Heart right ventricle (tissue), 16 donors: Measurements from ENCODE around the gene ALLC. TPM values are rescaled to one million over a fixed set of nuclear protein-coding genes. Genes with fewer than 3 reads are reported as not detected.
A peak's percentile ranks its signal among the peaks of the same experiment; 100 is the strongest.
"Not testable (repeated sequence)": the region's sequence is repeated elsewhere in the genome, so short reads cannot be mapped to it uniquely, and the experiment has no call there.

Experiments used
- ATAC-seq, 8 donors: fragments of 200-7000 bp; cut with Tn5 transposase; one replicate each; pipeline ENCODE4 v1.9.1; 2020; ENCODE audit warnings: mild to moderate bottlenecking in 8 of 8, moderate library complexity in 8 of 8, moderate number of reproducible peaks in 1 of 8
- DNase-seq, 2 donors: peaks; one replicate each; pipeline ENCODE4 v3.0.0-alpha.2; 2020
- H3K27ac ChIP-seq, 10 donors: fragments of 200-600 bp; sonication (generic) in 2 of 10; one replicate each; pipeline versions ENCODE4 v1.5.0 to v1.8.0; 2020 to 2022; ENCODE audit warnings: mild to moderate bottlenecking in 3 of 10
- H3K27me3 ChIP-seq, 7 donors: fragments of 200-600 bp; one replicate each; pipeline ENCODE4 v1.8.0; 2021 to 2022; ENCODE audit warnings: mild to moderate bottlenecking in 2 of 7
- H3K36me3 ChIP-seq, 9 donors: fragments of 200-600 bp; sonication (generic) in 1 of 9; one replicate each; pipeline versions ENCODE4 v1.5.0 to v1.8.0; 2020 to 2022; ENCODE audit warnings: mild to moderate bottlenecking in 2 of 9
- H3K4me1 ChIP-seq, 9 donors: fragments of 200-600 bp; sonication (generic) in 1 of 9; one replicate each; pipeline versions ENCODE4 v1.5.0 to v1.8.0; 2020 to 2022; ENCODE audit warnings: mild to moderate bottlenecking in 4 of 9
- H3K4me3 ChIP-seq, 10 donors: fragments of 200-600 bp; sonication (generic) in 2 of 10; one replicate each; pipeline versions ENCODE4 v1.5.0 to v1.8.0; 2020 to 2022; ENCODE audit warnings: mild to moderate bottlenecking in 7 of 10, moderate library complexity in 2 of 10
- H3K9me3 ChIP-seq, 11 donors: fragments of 200-600 bp in 10 of 11; sonication (generic) in 2 of 11; one replicate each; pipeline versions ENCODE4 v1.5.0 to v1.8.0; 2013 to 2022; ENCODE audit warnings: mild to moderate bottlenecking in 2 of 11, control low read depth in 1 of 11, moderate library complexity in 1 of 11
- CTCF ChIP-seq, 9 donors: fragments of 200-600 bp; sonication (generic) in 2 of 9; IDR thresholded peaks; one replicate each; pipeline versions ENCODE4 v1.5.0 to v1.8.0; 2021 to 2022; ENCODE audit warnings: antibody characterized with exemption in 9 of 9, mild to moderate bottlenecking in 5 of 9, moderate library complexity in 1 of 9
- WGBS, 2 donors: extraction: QIAGEN DNeasy Blood & Tissue Kit; methylation state at CpG; one replicate each; pipeline ENCODE4 v1.1.7; 2013; ENCODE audit warnings: inconsistent platforms in 1 of 2; 5-methylcytosine and 5-hydroxymethylcytosine counted together
- intact Hi-C, 10 donors: fragments of 100-400 bp; cut with DNase I; formaldehyde crosslinking; loops; one replicate each; pipeline versions ENCODE4 v1.11.1 to v1.14.2; 2022
- polyA plus RNA-seq, 2 donors: library from polyadenylated mRNA; stranded (reverse); fragments of 200-250 nt; gene quantifications; one replicate each; pipeline ENCODE4 v1.2.3, GENCODE V29; 2013
- total RNA-seq, 10 donors: library from RNA; stranded (reverse); fragmentation: NEBNext Ultra II Directional in 3 of 10; extraction: Animal tissue kit (Norgen Biotek cat#: 25700) in 3 of 10; gene quantifications; one replicate each; pipeline versions ENCODE4 v1.2.1 to v1.2.4, GENCODE V29; 2021 to 2023
- donor health status: Arrhythmogenic right ventricular cardiomyopathy.
- donor health status: ischemic (EF 13 %, LVEDD 7.1; RV severe dilation, severe dysfunction).
- donor health status: healthy with polysubstance abuse.
- donor health status: DM: no; HTN: yes; CAD: no.
- donor health status: DM: no; HTN: no; CAD: no.
- donor health status: ischemic (EF 25% LVEDD 6.9; RV normal size, moderate dysfunction).
- donor health status: ischemic (EF 25% LVEDD 5.7; RV mildly dilated, moderate dysfunction).
- donor health status: healthy.
- donor health status: DM: yes; HTN: yes; CAD: no.
- donor health status: Ischemic cardiomyopathy.
- donor health status: ischemic (EF 35%, LVEDD 5.7; RV mildly dilated, moderate dysfunction).
- donor health status: nonischemic (EF 11% LVEDD 7.7; RV severe dilation, severe dysfunction).
- donor health status: DM: yes; HTN: yes; CAD: no.
- donor health status: PGD.
- donor health status: ischemic (EF 29% LVEDD 5.4; RV normal size, mild dysfunction).
- donor health status: nonischemic (EF 23%, LVEDD 6.1; RV moderate dilation, normal function).

Gene ALLC
- total and polyA plus RNA-seq, 12 donors: 0.59 TPM; not detected in 11

GRCh38 chr2:3610881-3611505, 47.0 kb upstream of the ALLC start:
- peak in 1 of 8 donors; percentile 31 for ATAC-seq
- Histone ChIP-seq H3K27me3 (no peaks in the 10 kb centered on the region), H3K9me3 (peaks cover 0 to 20% (median 0%) of the 10 kb centered on the region in 11 donors), H3K4me3 (peak overlapping the region in 1 of 10 donors; percentile 7), H3K4me1 (no peaks in the 10 kb centered on the region), H3K36me3 (no peaks in the 10 kb centered on the region), H3K27ac (no peak overlapping the region)
- intact Hi-C loops: no loop called here
- no peak for DNase-seq
- WGBS, 2 donors: 68 to 69% methylated on average over 23 of the region's 23 CpGs
- TF ChIP-seq CTCF (IDR thresholded peaks at IDR 0.05): no peak

- ATAC-seq: no peak
- no peak for TF ChIP-seq CTCF (IDR thresholded peaks at IDR 0.05)
Measured at GRCh38 chr2:3611589-3611988, 46.4 kb upstream of the ALLC start.

GRCh38 chr2:3612639-3613523, 45.1 kb upstream of the ALLC start:
- H3K27ac ChIP-seq: no peak overlapping the region
- H3K27me3 ChIP-seq: no peaks in the 10 kb centered on the region
- no peaks in the 10 kb centered on the region for H3K36me3 ChIP-seq
- H3K4me3 ChIP-seq: no peak overlapping the region
- no peak for TF ChIP-seq CTCF (IDR thresholded peaks at IDR 0.05)
- WGBS, 2 donors: 86 to 87% methylated on average over 29 of the region's 29 CpGs
- H3K4me1 ChIP-seq: no peaks in the 10 kb centered on the region
- no peak for ATAC-seq
- intact Hi-C loops: no loop called here
- peaks cover 0 to 20% (median 0%) of the 10 kb centered on the region in 11 donors for H3K9me3 ChIP-seq
- no peak for DNase-seq

More at GRCh38 chr2:3611589-3611988, 46.4 kb upstream of the ALLC start:
- H3K4me3 ChIP-seq: no peak overlapping the region
- peaks cover 0 to 20% (median 0%) of the 10 kb centered on the region in 11 donors for H3K9me3 ChIP-seq
- WGBS, 2 donors: 83% methylated on average over 11 of the region's 11 CpGs
- H3K36me3 ChIP-seq: no peaks in the 10 kb centered on the region
- intact Hi-C loops: no loop called here
- no peak for DNase-seq
- no peaks in the 10 kb centered on the region for H3K27me3 ChIP-seq
- no peak overlapping the region for H3K27ac ChIP-seq
- H3K4me1 ChIP-seq: no peaks in the 10 kb centered on the region

GRCh38 chr2:3613524-3613905, 44.5 kb upstream of the ALLC start:
- no peak for ATAC-seq

GRCh38 chr2:3614743-3615142, 43.3 kb upstream of the ALLC start:
- intact Hi-C loops, ATAC-seq, H3K36me3 ChIP-seq, H3K27ac ChIP-seq, H3K4me1 ChIP-seq, H3K4me3 ChIP-seq, DNase-seq, H3K27me3 ChIP-seq: not testable (repeated sequence)
- WGBS, 2 donors: 89% methylated on average over 2 of the region's 2 CpGs
- peaks cover 0 to 20% (median 0%) of the 10 kb centered on the region in 11 donors for H3K9me3 ChIP-seq

More at GRCh38 chr2:3613524-3613905, 44.5 kb upstream of the ALLC start:
- Histone ChIP-seq H3K4me1 (no peaks in the 10 kb centered on the region), H3K4me3 (no peak overlapping the region), H3K27ac (no peak overlapping the region), H3K36me3 (no peaks in the 10 kb centered on the region), H3K27me3 (no peaks in the 10 kb centered on the region), H3K9me3 (peaks cover 0 to 20% (median 0%) of the 10 kb centered on the region in 11 donors)
- 95 to 96% methylated on average over 12 of the region's 12 CpGs for WGBS, 2 donors
- no peak for DNase-seq
- no peak for TF ChIP-seq CTCF (IDR thresholded peaks at IDR 0.05)
- intact Hi-C loops: no loop called here

GRCh38 chr2:3615541-3616200, 42.3 kb upstream of the ALLC start:
- H3K9me3 ChIP-seq: peaks cover 0 to 20% (median 0%) of the 10 kb centered on the region in 11 donors
- H3K27me3 ChIP-seq, intact Hi-C loops, H3K4me3 ChIP-seq, DNase-seq, ATAC-seq, H3K27ac ChIP-seq, H3K4me1 ChIP-seq, H3K36me3 ChIP-seq: not testable (repeated sequence)
- 88 to 95% methylated on average over 17 to 46 of the region's 46 CpGs for WGBS, 2 donors
